OCI-LY3 (cell line): ENCODE measurements around the gene CXXC1.

Source experiments
- H2AFZ ChIP-seq: fragments of 200-600, 300-600 bp; shearing (Covaris generic); 2 replicates; pipeline ENCODE4 v1.6.0; 2014; ENCODE audit warnings: antibody characterized with exemption, low read depth, low read length
- H3K27ac ChIP-seq: fragments of 200-600, 300-600 bp; sonication (generic); 2 replicates; pipeline ENCODE4 v1.5.1; 2014; ENCODE audit warnings: mild to moderate bottlenecking, low read length, moderate library complexity, mixed read lengths
- H3K27me3 ChIP-seq: fragments of 200-600, 300-600 bp; sonication (generic); 2 replicates; pipeline ENCODE4 v1.6.1; 2014; ENCODE audit warnings: low read depth, low read length, mixed read lengths
- H3K36me3 ChIP-seq: fragments of 200-600, 300-600 bp; sonication (generic); replicated peaks from 2 replicates; pipeline ENCODE3; 2014; ENCODE audit warnings: low read depth, low read length, mixed read lengths
- H3K4me1 ChIP-seq: fragments of 300-600, 200-600 bp; sonication (generic); 2 replicates; pipeline ENCODE4 v1.6.1; 2014; ENCODE audit warnings: low read length, mixed read lengths
- H3K4me2 ChIP-seq: fragments of 200-600, 300-600 bp; sonication (generic); 2 replicates; pipeline ENCODE4 v1.6.1; 2014; ENCODE audit warnings: low read length, mixed read lengths
- H3K4me3 ChIP-seq: fragments of 300-600, 200-600 bp; sonication (generic); 2 replicates; pipeline ENCODE4 v1.5.1; 2014; ENCODE audit warnings: antibody characterized with exemption, mild to moderate bottlenecking, low read length, moderate library complexity
- H3K79me2 ChIP-seq: fragments of 300-600, 200-600 bp; shearing (Covaris generic); 2 replicates; pipeline ENCODE4 v1.6.1; 2014; ENCODE audit warnings: mild to moderate bottlenecking, low read length, mixed read lengths
- H3K9ac ChIP-seq: fragments of 300-600, 200-600 bp; shearing (Covaris generic); 2 replicates; pipeline ENCODE4 v1.6.0; 2014; ENCODE audit warnings: mild to moderate bottlenecking, low read length, moderate library complexity
- H3K9me3 ChIP-seq: fragments of 200-600, 300-600 bp; shearing (Covaris generic); 2 replicates; pipeline ENCODE4 v1.6.1; 2014; ENCODE audit warnings: low read length, mixed read lengths; ENCODE audit not compliant: insufficient read depth
- H4K20me1 ChIP-seq: fragments of 200-600, 300-600 bp; sonication (generic); 2 replicates; pipeline ENCODE4 v1.6.1; 2016; ENCODE audit warnings: low read length, mixed read lengths; ENCODE audit not compliant: insufficient read depth
- EZH2phosphoT487 ChIP-seq: fragments of 200-600 bp; shearing (Covaris generic); IDR thresholded peaks from 2 replicates; pipeline ENCODE4 v1.6.1; 2018; ENCODE audit warnings: antibody characterized with exemption, mixed run types, low read depth
- TF ChIP-seq, protein P1 (sequence below): fragments of 200-600, 300-600 bp; sonication (generic); IDR thresholded peaks from 2 replicates; pipeline ENCODE4 v1.5.1; 2014; ENCODE audit warnings: antibody characterized with exemption, low read length, low read depth

Gene CXXC1

DNA sequence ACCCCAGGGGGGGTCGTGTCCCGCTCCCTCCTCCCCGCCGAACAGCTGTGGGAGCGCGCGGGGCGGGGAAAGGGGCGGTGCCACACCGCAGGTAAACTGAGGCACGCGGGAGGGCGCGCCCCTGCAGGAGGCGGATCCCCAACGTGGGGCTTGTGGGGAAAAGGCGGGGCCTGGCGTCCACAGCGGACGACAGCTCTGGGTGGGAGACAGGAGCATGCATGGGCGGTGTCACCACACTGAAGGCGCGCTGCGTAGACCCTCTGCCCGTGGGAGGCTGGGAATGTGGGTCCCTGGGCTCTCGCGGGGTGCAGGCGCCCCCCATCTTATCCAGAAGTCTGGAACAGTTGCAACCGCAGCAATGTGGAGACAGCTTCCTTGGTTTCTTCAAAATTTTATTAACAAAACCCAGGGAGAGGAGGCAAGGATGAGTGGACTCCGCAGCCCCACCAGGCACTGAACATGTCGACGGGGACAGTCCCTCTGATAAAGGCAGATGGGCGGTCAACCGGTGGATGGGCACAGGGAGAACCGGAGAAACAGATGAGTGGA is 5.4 kb downstream of the CXXC1 start:
- Histone ChIP-seq H3K9ac (peak overlapping the region; percentile 95), H3K9me3 (no peaks in the 10 kb centered on the region), H3K4me1 (peaks cover 32% of the 10 kb centered on the region), H2AFZ (peak overlapping the region; percentile 86), H3K27ac (peak overlapping the region; percentile 83), H3K36me3 (peaks cover 66% of the 10 kb centered on the region), H4K20me1 (peaks cover 18% of the 10 kb centered on the region), H3K79me2 (peaks cover 58% of the 10 kb centered on the region), H3K4me3 (peak overlapping the region; percentile 84), H3K4me2 (peak overlapping the region; percentile 97), H3K27me3 (no peaks in the 10 kb centered on the region)
- TF ChIP-seq EZH2phosphoT487, result no peak
- TF ChIP-seq, protein P1, sequence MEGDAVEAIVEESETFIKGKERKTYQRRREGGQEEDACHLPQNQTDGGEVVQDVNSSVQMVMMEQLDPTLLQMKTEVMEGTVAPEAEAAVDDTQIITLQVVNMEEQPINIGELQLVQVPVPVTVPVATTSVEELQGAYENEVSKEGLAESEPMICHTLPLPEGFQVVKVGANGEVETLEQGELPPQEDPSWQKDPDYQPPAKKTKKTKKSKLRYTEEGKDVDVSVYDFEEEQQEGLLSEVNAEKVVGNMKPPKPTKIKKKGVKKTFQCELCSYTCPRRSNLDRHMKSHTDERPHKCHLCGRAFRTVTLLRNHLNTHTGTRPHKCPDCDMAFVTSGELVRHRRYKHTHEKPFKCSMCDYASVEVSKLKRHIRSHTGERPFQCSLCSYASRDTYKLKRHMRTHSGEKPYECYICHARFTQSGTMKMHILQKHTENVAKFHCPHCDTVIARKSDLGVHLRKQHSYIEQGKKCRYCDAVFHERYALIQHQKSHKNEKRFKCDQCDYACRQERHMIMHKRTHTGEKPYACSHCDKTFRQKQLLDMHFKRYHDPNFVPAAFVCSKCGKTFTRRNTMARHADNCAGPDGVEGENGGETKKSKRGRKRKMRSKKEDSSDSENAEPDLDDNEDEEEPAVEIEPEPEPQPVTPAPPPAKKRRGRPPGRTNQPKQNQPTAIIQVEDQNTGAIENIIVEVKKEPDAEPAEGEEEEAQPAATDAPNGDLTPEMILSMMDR, result no peak

DNA sequence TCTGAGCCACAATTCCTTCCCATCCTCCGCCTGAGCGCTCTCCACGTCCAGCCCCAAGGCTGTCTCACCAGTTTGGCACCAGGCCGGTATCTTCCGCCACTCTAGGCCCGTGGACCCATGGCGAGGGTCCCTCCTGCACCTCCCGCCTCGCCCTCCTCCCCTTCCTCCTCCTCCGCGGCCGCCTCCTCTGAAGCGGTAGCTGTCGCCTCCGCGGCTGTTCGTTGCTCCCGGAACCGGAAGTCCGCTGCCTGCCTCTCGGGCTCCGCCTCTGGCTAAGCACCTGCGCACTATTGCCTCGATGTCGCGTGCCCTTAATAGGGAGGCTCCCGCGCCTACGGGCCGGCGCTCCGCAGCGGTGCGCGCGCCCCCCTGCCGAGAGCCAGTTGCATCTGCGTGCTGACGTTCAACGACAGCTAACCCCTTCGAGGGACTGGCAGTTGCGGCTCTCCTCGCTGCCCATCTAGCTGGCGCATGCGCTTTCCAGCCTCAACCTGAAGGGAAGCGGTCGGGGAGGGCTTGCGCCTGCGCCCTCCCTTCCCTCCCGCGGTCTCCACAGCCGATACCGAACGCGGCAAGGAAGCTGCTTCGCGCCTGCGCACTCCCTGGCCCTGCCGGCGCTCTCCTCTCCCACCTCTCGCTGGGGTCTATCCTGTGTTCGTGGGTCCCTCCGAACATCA is 6.1 kb downstream of the CXXC1 start, which contains the start of gene MBD1:
Gene MBD1 (minus strand): TSS at position 229 of the 677 bp plus-strand sequence. CDS start 1,531 bp downstream, outside the sequence.
- Histone ChIP-seq H3K27ac (peak within 1 kb of the TSS; percentile 83), H2AFZ (peak within 1 kb of the TSS; percentile 86), H3K27me3 (no peaks in the 10 kb centered on the region), H3K4me2 (peak within 1 kb of the TSS; percentile 97), H3K36me3 (peaks cover 73% of the 10 kb centered on the region), H3K9ac (peak within 1 kb of the TSS; percentile 95), H3K4me1 (peaks cover 31% of the 10 kb centered on the region), H3K9me3 (no peaks in the 10 kb centered on the region), H3K4me3 (peak within 1 kb of the TSS; percentile 84), H4K20me1 (peaks cover 18% of the 10 kb centered on the region), H3K79me2 (peaks cover 52% of the 10 kb centered on the region)
- TF ChIP-seq, protein P1, result peak; percentile 18; the same call in 1 of the 2 replicates
- TF ChIP-seq EZH2phosphoT487, result no peak

DNA sequence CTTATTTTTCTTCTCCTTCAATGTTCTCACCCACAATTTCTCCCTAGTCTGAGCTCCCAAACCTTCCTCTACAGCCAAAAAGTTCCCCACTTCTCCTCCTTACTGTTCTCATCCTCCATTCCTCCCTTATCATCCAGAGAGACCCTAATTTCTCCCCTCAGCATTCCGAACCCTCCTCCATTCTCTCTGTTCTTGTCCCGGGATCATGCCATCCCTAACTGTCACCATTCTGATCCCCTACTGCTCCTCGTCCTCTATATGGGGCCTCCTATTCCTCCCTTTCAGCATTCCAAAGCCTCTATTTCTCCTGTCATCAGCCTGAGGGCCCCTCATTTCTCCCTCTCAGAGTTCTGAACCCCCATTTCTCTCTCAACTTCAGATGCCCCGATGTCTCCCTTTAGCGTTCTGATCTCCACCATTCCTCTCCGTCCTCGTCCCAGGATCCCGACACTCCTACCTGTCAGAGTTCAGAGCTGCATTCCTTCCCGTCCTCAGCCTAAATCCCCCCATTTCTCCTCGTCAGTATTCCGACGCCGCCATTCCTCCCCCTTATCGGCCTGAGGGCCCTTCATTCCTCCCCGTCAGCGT is 6.7 kb downstream of the CXXC1 start:
- peaks cover 73% of the 10 kb centered on the region for H3K36me3 ChIP-seq
- peak overlapping the region; percentile 83 for H3K27ac ChIP-seq
- peak overlapping the region; percentile 86 for H2AFZ ChIP-seq
- no peaks in the 10 kb centered on the region for H3K27me3 ChIP-seq
- peaks cover 13% of the 10 kb centered on the region for H4K20me1 ChIP-seq
- no peaks in the 10 kb centered on the region for H3K9me3 ChIP-seq
- peak overlapping the region; percentile 97 for H3K4me2 ChIP-seq
- peak overlapping the region; percentile 95 for H3K9ac ChIP-seq
- H3K79me2 ChIP-seq, result peaks cover 46% of the 10 kb centered on the region
- peaks cover 25% of the 10 kb centered on the region for H3K4me1 ChIP-seq
- H3K4me3 ChIP-seq, result peak overlapping the region; percentile 84
- TF ChIP-seq, protein P1, result no peak
- TF ChIP-seq EZH2phosphoT487, result no peak

DNA sequence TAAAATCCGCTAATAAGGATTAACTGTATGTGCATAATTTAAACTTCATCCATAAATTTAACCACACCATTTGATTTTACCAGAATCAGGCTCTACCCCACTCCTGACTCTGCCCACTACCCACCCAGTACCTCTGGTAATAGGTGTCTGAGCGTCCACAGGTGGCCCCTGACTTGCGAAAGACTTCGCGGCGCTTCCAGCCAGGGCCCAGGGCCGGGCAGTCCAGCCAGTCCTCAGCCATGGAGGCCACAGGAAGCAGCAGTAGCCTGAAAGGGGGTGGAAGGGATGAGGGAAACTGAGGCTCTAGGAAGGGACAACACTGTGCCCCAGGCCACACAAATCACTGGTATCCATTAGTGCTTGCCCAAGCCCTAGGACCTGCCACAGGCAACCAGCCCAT is 7.7 kb downstream of the CXXC1 start:
- peaks cover 73% of the 10 kb centered on the region for H3K36me3 ChIP-seq
- H4K20me1 ChIP-seq, result peaks cover 13% of the 10 kb centered on the region
- H3K4me2 ChIP-seq, result peak overlapping the region; percentile 97
- peaks cover 42% of the 10 kb centered on the region for H3K79me2 ChIP-seq
- H3K9me3 ChIP-seq, result no peaks in the 10 kb centered on the region
- no peak for TF ChIP-seq EZH2phosphoT487
- TF ChIP-seq, protein P1, result no peak
- H3K4me1 ChIP-seq, result peaks cover 25% of the 10 kb centered on the region
- 0 out of 2 replicates have a peak overlapping the region, but pooled peaks have one; percentile 95 for H3K9ac ChIP-seq
- peak overlapping the region; percentile 84 for H3K4me3 ChIP-seq
- no peak overlapping the region for H3K27ac ChIP-seq
- H2AFZ ChIP-seq, result no peak overlapping the region
- no peaks in the 10 kb centered on the region for H3K27me3 ChIP-seq
